NK-92 (cell line): ENCODE measurements around the gene RBM22.

Source experiments
- DNase-seq: peaks from one replicate; lab custom pipeline; 2025; ENCODE audit not compliant: unreplicated experiment; lab: John Stamatoyannopoulos, UW

Gene RBM22

GRCh38 chr5:150653145-150653761, 47.6 kb downstream of the RBM22 start:
- DNase-seq, result no peak

- DNase-seq, result no peak
These were observed 48.8 kb downstream of the RBM22 start for GRCh38 chr5:150651924-150652671.

- no peak for DNase-seq
These were observed 49.5 kb downstream of the RBM22 start for GRCh38 chr5:150651382-150651781.

GRCh38 chr5:150650021-150651006, 50.5 kb downstream of the RBM22 start:
- no peak for DNase-seq

- DNase-seq, result no peak
These were observed 51.5 kb downstream of the RBM22 start for GRCh38 chr5:150649108-150650020.

- no peak for DNase-seq
These were observed 52.4 kb downstream of the RBM22 start for GRCh38 chr5:150648294-150649107.

GRCh38 chr5:150647275-150648251, 53.3 kb downstream of the RBM22 start:
- no peak for DNase-seq

- DNase-seq, result no peak
These were observed 55.7 kb downstream of the RBM22 start for GRCh38 chr5:150645070-150645700.

- DNase-seq, result no peak
These were observed 56.3 kb downstream of the RBM22 start for GRCh38 chr5:150644514-150644913.

GRCh38 chr5:150644058-150644457, 56.8 kb downstream of the RBM22 start:
- no peak for DNase-seq

GRCh38 chr5:150642991-150643710, 57.7 kb downstream of the RBM22 start:
- DNase-seq, result no peak

GRCh38 chr5:150642567-150642927, 58.3 kb downstream of the RBM22 start:
- DNase-seq, result no peak

- DNase-seq, result no peak
These were observed 58.9 kb downstream of the RBM22 start for GRCh38 chr5:150641824-150642566.

- no peak for DNase-seq
These were observed 59.8 kb downstream of the RBM22 start for GRCh38 chr5:150641006-150641570.
